Measurements from ENCODE around the gene SLC25A38.

GRCh38 chr3:39440316-39440715 lies 57.1 kb downstream of the SLC25A38 start:
- no peak for TF ChIP-seq CTCF (IDR thresholded peaks at IDR 0.05; ENCODE audit: low read depth, low read length)
- TF ChIP-seq EZH2phosphoT487 (IDR thresholded peaks at IDR 0.05; ENCODE audit: low read depth), result no peak

Measured in OCI-LY3 (cell line).